Panc1 (cell line): ENCODE data around the gene MAP4K4. TPM values are rescaled to one million over a fixed set of nuclear protein-coding genes. Genes with fewer than 3 reads are reported as not detected.

Experiments
- ATAC-seq: fragments of 200-7000 bp; cut with Tn5 transposase; 2 replicates; pipeline ENCODE4 v1.9.1; 2020; ENCODE audit warnings: mild to moderate bottlenecking, moderate library complexity
- BruUV-seq: library from RNA; stranded (reverse); fragments of 400-500 nt; replicated peaks from 2 replicates; lab custom pipeline; 2021; lab: Mats Ljungman, UMichigan
- CTCF ChIA-PET: fragments of 300-600 bp; sonication (Branson Sonifier 250); formaldehyde crosslinking; loops from one replicate; lab custom pipeline; 2022; ENCODE audit warnings: antibody characterized with exemption; lab: Charles Lee
- POLR2A ChIA-PET: fragments of 300-600 bp; sonication (Branson Sonifier 250); formaldehyde crosslinking; loops from one replicate; lab custom pipeline; 2022; ENCODE audit warnings: antibody characterized with exemption; lab: Charles Lee
- DNase-seq: peaks from one replicate; pipeline ENCODE4 v3.0.0-alpha.2; 2010; ENCODE audit warnings: low read depth, low spot score
- H3K27ac ChIP-seq: 2 replicates; pipeline ENCODE4 v1.5.1; 2011; ENCODE audit warnings: mild to moderate bottlenecking, low read length, inconsistent platforms
- H3K27me3 ChIP-seq: fragments of 200-500 bp; sonication (Bioruptor generic); 2 replicates; pipeline ENCODE4 v1.6.0; 2014; ENCODE audit warnings: low read length, inconsistent platforms; ENCODE audit not compliant: control insufficient read depth, insufficient read depth
- H3K36me3 ChIP-seq: fragments of 200-500 bp; sonication (Bioruptor generic); 2 replicates; pipeline ENCODE4 v1.5.1; 2014; ENCODE audit warnings: inconsistent platforms, mild to moderate bottlenecking, low read length, moderate library complexity; ENCODE audit not compliant: control insufficient read depth, insufficient read depth
- H3K4me1 ChIP-seq: 2 replicates; pipeline ENCODE4 v1.5.1; 2011; ENCODE audit warnings: inconsistent platforms, mild to moderate bottlenecking, low read length, moderate library complexity; ENCODE audit not compliant: control insufficient read depth, insufficient read depth
- H3K4me3 ChIP-seq, 2 experiments: 2 replicates each; pipeline ENCODE4 v1.5.1; 2011 to 2012; ENCODE audit warnings: low read depth in 2 of 2, low read length in 2 of 2, mild to moderate bottlenecking in 2 of 2, inconsistent platforms in 1 of 2, moderate library complexity in 1 of 2
- H3K9me3 ChIP-seq: fragments of 200-500 bp; sonication (Bioruptor generic); 2 replicates; pipeline ENCODE4 v1.5.1; 2014; ENCODE audit warnings: low read depth, mild to moderate bottlenecking, inconsistent platforms, low read length, moderate library complexity; ENCODE audit not compliant: control insufficient read depth, insufficient read depth
- POLR2AphosphoS5 ChIP-seq: IDR thresholded peaks from 2 replicates; pipeline ENCODE4 v1.6.1; 2012; ENCODE audit warnings: mild to moderate bottlenecking, low read depth, low read length, moderate library complexity
- REST ChIP-seq, 2 experiments: IDR thresholded peaks; 2 replicates each; pipeline ENCODE4 v1.6.1; 2011 to 2012; ENCODE audit warnings: low read depth in 2 of 2, control low read depth in 1 of 2, low read length in 1 of 2, mild to moderate bottlenecking in 1 of 2, moderate library complexity in 1 of 2; ENCODE audit not compliant: insufficient read depth in 1 of 2
- SIN3A ChIP-seq: IDR thresholded peaks from 2 replicates; pipeline ENCODE4 v1.6.1; 2012; ENCODE audit warnings: low read depth, mild to moderate bottlenecking, low read length, moderate library complexity, borderline replicate concordance; ENCODE audit not compliant: insufficient read depth
- TCF7L2 ChIP-seq: IDR thresholded peaks from 2 replicates; pipeline ENCODE4 v1.6.1; 2011; ENCODE audit warnings: mild to moderate bottlenecking, low read depth, low read length, inconsistent platforms
- in situ Hi-C: cut with HindIII; loops from 2 replicates; pipeline ENCODE4 v1.10.0; 2016; ENCODE audit warnings: low sequenced_read_pairs, low pct_unique_long_range_greater_than_20kb
- intact Hi-C: fragments of 100-400 bp; cut with micrococcal nuclease; formaldehyde crosslinking; loops from one replicate; pipeline ENCODE4 v1.10.0; 2022; ENCODE audit not compliant: unreplicated experiment
- total RNA-seq: library from RNA; stranded (reverse); gene quantifications from one replicate; pipeline ENCODE4 v1.2.1, GENCODE V29; 2021; ENCODE audit not compliant: unreplicated experiment
- TF ChIP-seq, protein P1 (sequence below): fragments of 450-650 bp; IDR thresholded peaks from 2 replicates; pipeline ENCODE4 v1.5.1; 2017; ENCODE audit warnings: mild to moderate bottlenecking

Gene MAP4K4
- total RNA-seq, 1 experiment from 2014 or later: 68.5 TPM

DNA sequence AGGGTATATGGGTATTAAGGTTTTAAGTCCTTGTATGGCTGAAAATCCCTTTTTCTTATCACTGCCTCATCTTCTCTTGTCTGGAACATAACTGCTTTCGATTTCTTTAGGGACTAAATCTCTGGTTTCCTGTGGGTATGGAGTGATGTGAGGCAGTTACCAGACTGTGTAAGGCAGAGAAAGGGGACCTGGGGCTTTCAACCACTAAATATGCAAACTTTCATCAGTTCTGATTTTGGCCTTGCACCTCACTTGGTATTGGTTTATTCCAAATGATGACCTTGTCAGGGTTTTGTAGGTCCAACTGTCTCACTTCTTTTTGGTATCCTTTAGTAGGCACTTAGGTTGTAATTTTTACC lies 9.3 kb downstream of the MAP4K4 start:
- intact Hi-C loops: no loop called here

GRCh38 chr2:101710036-101710435 lies 12.5 kb downstream of the MAP4K4 start:
- Histone ChIP-seq H3K4me3 (no peak overlapping the region), H3K27me3 (no peaks in the 10 kb centered on the region), H3K36me3 (no peaks in the 10 kb centered on the region), H3K4me1 (no peaks in the 10 kb centered on the region), H3K9me3 (no peaks in the 10 kb centered on the region), H3K27ac (no peak overlapping the region)
- ChIA-PET CTCF (no interaction called here), POLR2A (no interaction called here)
- in situ Hi-C loops: no loop called here
- TF ChIP-seq SIN3A (no peak), TCF7L2 (no peak), REST (IDR thresholded peaks at IDR 0.05; ENCODE audit: insufficient read depth in 1 of 2, low read depth in 2 of 2, low read length in 1 of 2) (no peak), POLR2AphosphoS5 (no peak)
- TF ChIP-seq, protein P1, sequence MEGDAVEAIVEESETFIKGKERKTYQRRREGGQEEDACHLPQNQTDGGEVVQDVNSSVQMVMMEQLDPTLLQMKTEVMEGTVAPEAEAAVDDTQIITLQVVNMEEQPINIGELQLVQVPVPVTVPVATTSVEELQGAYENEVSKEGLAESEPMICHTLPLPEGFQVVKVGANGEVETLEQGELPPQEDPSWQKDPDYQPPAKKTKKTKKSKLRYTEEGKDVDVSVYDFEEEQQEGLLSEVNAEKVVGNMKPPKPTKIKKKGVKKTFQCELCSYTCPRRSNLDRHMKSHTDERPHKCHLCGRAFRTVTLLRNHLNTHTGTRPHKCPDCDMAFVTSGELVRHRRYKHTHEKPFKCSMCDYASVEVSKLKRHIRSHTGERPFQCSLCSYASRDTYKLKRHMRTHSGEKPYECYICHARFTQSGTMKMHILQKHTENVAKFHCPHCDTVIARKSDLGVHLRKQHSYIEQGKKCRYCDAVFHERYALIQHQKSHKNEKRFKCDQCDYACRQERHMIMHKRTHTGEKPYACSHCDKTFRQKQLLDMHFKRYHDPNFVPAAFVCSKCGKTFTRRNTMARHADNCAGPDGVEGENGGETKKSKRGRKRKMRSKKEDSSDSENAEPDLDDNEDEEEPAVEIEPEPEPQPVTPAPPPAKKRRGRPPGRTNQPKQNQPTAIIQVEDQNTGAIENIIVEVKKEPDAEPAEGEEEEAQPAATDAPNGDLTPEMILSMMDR: no peak
- ATAC-seq (no peak; the same call in 1 of the 2 replicates), DNase-seq (no peak)
- no TSS peak for BruUV-seq
- intact Hi-C loops: no loop called here

More for the DNA sequence above, 9.3 kb downstream of the MAP4K4 start:
- H3K4me1 ChIP-seq: peaks cover 5% of the 10 kb centered on the region; the same call in 1 of the 2 replicates
- no peak for DNase-seq
- TF ChIP-seq TCF7L2: no peak
- no peak for TF ChIP-seq SIN3A
- no peak for TF ChIP-seq REST (IDR thresholded peaks at IDR 0.05; ENCODE audit: insufficient read depth in 1 of 2, low read depth in 2 of 2, low read length in 1 of 2)
- TF ChIP-seq, protein P1: no peak
- H3K9me3 ChIP-seq: no peaks in the 10 kb centered on the region
- in situ Hi-C loops: no loop called here
- H3K27me3 ChIP-seq: no peaks in the 10 kb centered on the region
- ATAC-seq: no peak
- POLR2A ChIA-PET: no interaction called here
- BruUV-seq: no TSS peak
- H3K4me3 ChIP-seq: no peak overlapping the region
- CTCF ChIA-PET: no interaction called here
- H3K27ac ChIP-seq: no peak overlapping the region
- H3K36me3 ChIP-seq: no peaks in the 10 kb centered on the region
